Breast epithelium (tissue), 4 donors: ENCODE measurements around the gene SUGP2. TPM values are rescaled to one million over a fixed set of nuclear protein-coding genes. Genes with fewer than 3 reads are reported as not detected.

Experiments used
- DNase-seq, 2 donors: peaks; one replicate each; pipeline ENCODE4 v3.0.0-alpha.2; 2019; ENCODE audit warnings: low spot score in 2 of 2
- H3K27ac ChIP-seq, 2 donors: fragments of 200-600 bp; sonication (generic) in 1 of 2; one replicate each; pipeline ENCODE4 v1.5.1; 2016 to 2019; ENCODE audit warnings: mild to moderate bottlenecking in 1 of 2
- H3K27me3 ChIP-seq, 2 donors: fragments of 200-600 bp; sonication (generic) in 1 of 2; one replicate each; pipeline versions ENCODE4 v1.5.1 to v1.6.0; 2017 to 2019; ENCODE audit warnings: control low read depth in 1 of 2, mild to moderate bottlenecking in 1 of 2
- H3K36me3 ChIP-seq: fragments of 200-600 bp; one replicate; pipeline ENCODE4 v1.5.1; 2019
- H3K4me1 ChIP-seq, 2 donors: fragments of 200-600 bp; sonication (generic); one replicate each; pipeline ENCODE4 v1.5.1; 2016 to 2019; ENCODE audit warnings: control low read depth in 1 of 2
- H3K4me3 ChIP-seq, 3 donors: fragments of 200-600 bp; sonication (generic); 1 replicate in 2 of 3; 2 replicates in 1 of 3; pipeline ENCODE4 v1.5.1; 2016 to 2019; ENCODE audit warnings: mild to moderate bottlenecking in 3 of 3, moderate library complexity in 2 of 3
- H3K9me3 ChIP-seq, 2 donors: fragments of 200-600 bp; sonication (generic) in 1 of 2; one replicate each; pipeline ENCODE4 v1.5.1; 2016 to 2019; ENCODE audit warnings: control low read depth in 1 of 2
- CTCF ChIP-seq, 3 donors: fragments of 450-650 bp; IDR thresholded peaks; one replicate each; pipeline ENCODE4 v1.5.1; 2016 to 2017; ENCODE audit warnings: antibody characterized with exemption in 3 of 3, mild to moderate bottlenecking in 3 of 3, moderate library complexity in 3 of 3
- POLR2A ChIP-seq: fragments of 450-650 bp; IDR thresholded peaks from one replicate; pipeline ENCODE4 v1.6.1; 2016; ENCODE audit warnings: antibody characterized with exemption, mild to moderate bottlenecking, moderate library complexity
- POLR2AphosphoS5 ChIP-seq, 3 donors: sonication (generic); formaldehyde crosslinking; IDR thresholded peaks; one replicate each; pipeline ENCODE4 v1.6.1; 2017; ENCODE audit warnings: antibody characterized with exemption in 3 of 3
- intact Hi-C: fragments of 100-400 bp; cut with DNase I; formaldehyde crosslinking; loops from one replicate; pipeline ENCODE4 v1.15.1; 2023; ENCODE audit warnings: low total_unique reads
- total RNA-seq, 3 donors: library from RNA; depleted of rRNA; stranded (reverse); fragments of >200 nt; gene quantifications; one replicate each; pipeline ENCODE4 v1.1.0, GENCODE V29; 2016

Gene SUGP2
- 10 to 100 TPM; 27.8 to 58.1 (median 56.0) TPM for total RNA-seq

GRCh38 chr19:19033426-19034203 lies at the start of gene SUGP2, which contains the start of gene ARMC6:
Gene SUGP2, minus strand, starts transcription at chr19:19033517. Its CDS starts 2,446 bp downstream, at chr19:19031071.
Gene ARMC6, plus strand, starts transcription at chr19:19033603. Its CDS starts 607 bp downstream, at chr19:19034210.
- intact Hi-C loops: no loop called here
- no peaks in the 10 kb centered on the region for H3K36me3 ChIP-seq
- H3K27ac ChIP-seq: peak within 1 kb of the TSS; percentile 85 to 93
- TF ChIP-seq CTCF (IDR thresholded peaks at IDR 0.05) (peak; percentile 8 to 45 (median 15)), POLR2AphosphoS5 (IDR thresholded peaks at IDR 0.05) (peak; percentile 78 to 86 (median 82)), POLR2A (no peak)
- H3K4me3 ChIP-seq: peak within 1 kb of the TSS; percentile 79 to 96 (median 81)
- peak; percentile 75 for DNase-seq
- no peaks in the 10 kb centered on the region for H3K27me3 ChIP-seq
- no peaks in the 10 kb centered on the region for H3K9me3 ChIP-seq
- H3K4me1 ChIP-seq: peaks cover 2 to 5% of the 10 kb centered on the region in 2 donors

GRCh38 chr19:19081642-19082151 lies 48.4 kb upstream of the SUGP2 start:
- Histone ChIP-seq H3K27ac (peak overlapping the region in 1 of 2 donors; percentile 55), H3K27me3 (no peaks in the 10 kb centered on the region), H3K4me1 (no peaks in the 10 kb centered on the region), H3K36me3 (no peaks in the 10 kb centered on the region), H3K9me3 (no peaks in the 10 kb centered on the region), H3K4me3 (no peak overlapping the region)
- TF ChIP-seq POLR2AphosphoS5 (IDR thresholded peaks at IDR 0.05) (peak in 1 of 3 donors; percentile 36), CTCF (IDR thresholded peaks at IDR 0.05) (no peak)
- intact Hi-C loops: no loop called here
- DNase-seq: no peak

- Histone ChIP-seq H3K27ac (no peak overlapping the region), H3K4me1 (no peaks in the 10 kb centered on the region), H3K9me3 (no peaks in the 10 kb centered on the region), H3K4me3 (no peak overlapping the region), H3K36me3 (no peaks in the 10 kb centered on the region), H3K27me3 (no peaks in the 10 kb centered on the region)
- intact Hi-C loops: no loop called here
- no peak for DNase-seq
- TF ChIP-seq POLR2AphosphoS5 (IDR thresholded peaks at IDR 0.05): no peak
- TF ChIP-seq CTCF (IDR thresholded peaks at IDR 0.05): no peak
- TF ChIP-seq POLR2A: no peak
Observed at GRCh38 chr19:19079571-19079970, 46.3 kb upstream of the SUGP2 start.

GRCh38 chr19:19078801-19079200 lies 45.5 kb upstream of the SUGP2 start:
- TF ChIP-seq POLR2A: no peak
- TF ChIP-seq POLR2AphosphoS5 (IDR thresholded peaks at IDR 0.05): no peak
- no peak for TF ChIP-seq CTCF (IDR thresholded peaks at IDR 0.05)
- DNase-seq: no peak
- no peaks in the 10 kb centered on the region for H3K27me3 ChIP-seq
- no peak overlapping the region for H3K4me3 ChIP-seq
- no peak overlapping the region for H3K27ac ChIP-seq
- no peaks in the 10 kb centered on the region for H3K4me1 ChIP-seq
- intact Hi-C loops: no loop called here
- H3K36me3 ChIP-seq: no peaks in the 10 kb centered on the region
- no peaks in the 10 kb centered on the region for H3K9me3 ChIP-seq

GRCh38 chr19:19077103-19077502 lies 43.8 kb upstream of the SUGP2 start:
- H3K9me3 ChIP-seq: no peaks in the 10 kb centered on the region
- H3K36me3 ChIP-seq: no peaks in the 10 kb centered on the region
- H3K4me3 ChIP-seq: no peak overlapping the region
- no peak overlapping the region for H3K27ac ChIP-seq
- H3K4me1 ChIP-seq: no peaks in the 10 kb centered on the region
- intact Hi-C loops: no loop called here
- H3K27me3 ChIP-seq: no peaks in the 10 kb centered on the region
- no peak for TF ChIP-seq POLR2AphosphoS5 (IDR thresholded peaks at IDR 0.05)
- no peak for TF ChIP-seq CTCF (IDR thresholded peaks at IDR 0.05)
- no peak for TF ChIP-seq POLR2A
- no peak for DNase-seq
